Subcutaneous abdominal adipose tissue (tissue), 5 donors: ENCODE results near the gene CBX8.

ENCODE experiments used
- H3K27ac ChIP-seq: one replicate; pipeline ENCODE4 v1.7.0; 2013; ENCODE audit warnings: low read depth, mild to moderate bottlenecking, inconsistent platforms, low read length, moderate library complexity
- H3K27me3 ChIP-seq, 5 donors: one replicate each; pipeline ENCODE4 v1.7.0; 2013; ENCODE audit warnings: low read length in 5 of 5, inconsistent platforms in 1 of 5; ENCODE audit not compliant: control insufficient read depth in 5 of 5, insufficient read depth in 4 of 5
- H3K36me3 ChIP-seq, 5 donors: one replicate each; pipeline ENCODE4 v1.7.0; 2013; ENCODE audit warnings: low read length in 5 of 5; ENCODE audit not compliant: control insufficient read depth in 5 of 5, insufficient read depth in 5 of 5
- H3K4me1 ChIP-seq, 5 donors: one replicate each; pipeline ENCODE4 v1.7.0; 2013; ENCODE audit warnings: low read length in 5 of 5, mild to moderate bottlenecking in 3 of 5, moderate library complexity in 1 of 5; ENCODE audit not compliant: control insufficient read depth in 5 of 5, insufficient read depth in 5 of 5
- H3K4me3 ChIP-seq, 5 donors: one replicate each; pipeline ENCODE4 v1.7.0; 2013; ENCODE audit warnings: low read length in 5 of 5, low read depth in 1 of 5
- H3K9ac ChIP-seq, 5 donors: one replicate each; pipeline ENCODE4 v1.7.0; 2013; ENCODE audit warnings: low read length in 5 of 5, mild to moderate bottlenecking in 4 of 5, moderate library complexity in 3 of 5
- H3K9me3 ChIP-seq, 5 donors: one replicate each; pipeline ENCODE4 v1.7.0; 2013; ENCODE audit warnings: low read length in 5 of 5; ENCODE audit not compliant: control insufficient read depth in 5 of 5
- donor health status: healthy.
- donor health status: healthy.
- donor health status: healthy.
- donor health status: healthy.
- donor health status: healthy.

Gene CBX8

DNA sequence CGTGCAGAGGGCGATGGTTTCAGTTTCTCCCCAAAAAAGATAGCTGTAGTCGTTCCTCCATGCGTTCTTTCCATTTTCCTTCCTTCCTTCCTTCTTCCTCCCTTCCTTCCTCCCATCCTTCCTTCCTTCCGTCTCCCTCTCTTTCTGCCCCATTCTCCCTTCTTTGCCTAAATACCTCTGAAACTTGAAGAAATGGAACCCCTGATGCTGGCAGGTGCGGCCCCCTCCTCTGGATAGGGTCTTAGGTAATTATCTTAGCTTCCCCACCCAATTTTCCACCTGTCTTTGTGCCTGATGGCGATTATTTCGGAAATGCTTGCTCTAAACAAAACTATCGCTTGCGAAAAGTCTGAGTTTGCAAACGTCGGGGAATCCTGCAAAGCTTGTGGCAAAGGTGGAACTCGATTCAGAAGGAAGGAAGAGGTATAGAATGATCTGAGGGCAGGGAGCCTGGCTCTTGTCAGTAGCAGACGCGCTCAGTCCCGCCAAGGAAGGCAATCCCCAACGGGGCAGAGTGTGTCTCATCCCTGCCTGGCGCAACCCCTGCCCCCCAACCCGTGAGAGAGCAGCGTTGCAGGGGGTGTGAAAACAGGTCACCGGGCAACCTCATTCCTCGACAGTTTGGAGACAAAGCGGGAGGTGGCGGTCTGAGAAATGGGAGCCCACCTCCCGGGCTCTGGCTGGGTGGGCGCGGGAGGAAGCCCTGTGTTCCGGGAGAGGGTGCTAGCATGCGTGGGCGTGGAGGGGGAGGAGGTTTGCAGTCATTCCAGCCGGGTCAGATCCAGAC, 2.9 kb upstream of the CBX8 start:
- Histone ChIP-seq H3K36me3 (peaks cover 0 to 4% (median 0%) of the 10 kb centered on the region in 5 donors), H3K9me3 (no peaks in the 10 kb centered on the region), H3K4me1 (peaks cover 3 to 73% (median 63%) of the 10 kb centered on the region in 5 donors), H3K27ac (no peak overlapping the region), H3K4me3 (peak overlapping the region in 1 of 5 donors; percentile 37), H3K9ac (no peak overlapping the region), H3K27me3 (peaks cover 62 to 69% (median 67%) of the 10 kb centered on the region in 5 donors)

- Histone ChIP-seq H3K4me3 (no peak overlapping the region), H3K27me3 (peaks cover 56 to 64% (median 61%) of the 10 kb centered on the region in 5 donors)
Observed at GRCh38 chr17:79799174-79799537, 2.3 kb upstream of the CBX8 start.

GRCh38 chr17:79798299-79799173, 1.7 kb upstream of the CBX8 start:
- Histone ChIP-seq H3K4me1 (peaks cover 3 to 65% (median 57%) of the 10 kb centered on the region in 5 donors), H3K27me3 (peaks cover 50 to 61% (median 55%) of the 10 kb centered on the region in 5 donors)

More at GRCh38 chr17:79799174-79799537, 2.3 kb upstream of the CBX8 start:
- no peak overlapping the region for H3K9ac ChIP-seq
- H3K9me3 ChIP-seq = no peaks in the 10 kb centered on the region
- H3K27ac ChIP-seq = no peak overlapping the region
- peaks cover 3 to 67% (median 60%) of the 10 kb centered on the region in 5 donors for H3K4me1 ChIP-seq
- peaks cover 0 to 4% (median 0%) of the 10 kb centered on the region in 5 donors for H3K36me3 ChIP-seq

DNA sequence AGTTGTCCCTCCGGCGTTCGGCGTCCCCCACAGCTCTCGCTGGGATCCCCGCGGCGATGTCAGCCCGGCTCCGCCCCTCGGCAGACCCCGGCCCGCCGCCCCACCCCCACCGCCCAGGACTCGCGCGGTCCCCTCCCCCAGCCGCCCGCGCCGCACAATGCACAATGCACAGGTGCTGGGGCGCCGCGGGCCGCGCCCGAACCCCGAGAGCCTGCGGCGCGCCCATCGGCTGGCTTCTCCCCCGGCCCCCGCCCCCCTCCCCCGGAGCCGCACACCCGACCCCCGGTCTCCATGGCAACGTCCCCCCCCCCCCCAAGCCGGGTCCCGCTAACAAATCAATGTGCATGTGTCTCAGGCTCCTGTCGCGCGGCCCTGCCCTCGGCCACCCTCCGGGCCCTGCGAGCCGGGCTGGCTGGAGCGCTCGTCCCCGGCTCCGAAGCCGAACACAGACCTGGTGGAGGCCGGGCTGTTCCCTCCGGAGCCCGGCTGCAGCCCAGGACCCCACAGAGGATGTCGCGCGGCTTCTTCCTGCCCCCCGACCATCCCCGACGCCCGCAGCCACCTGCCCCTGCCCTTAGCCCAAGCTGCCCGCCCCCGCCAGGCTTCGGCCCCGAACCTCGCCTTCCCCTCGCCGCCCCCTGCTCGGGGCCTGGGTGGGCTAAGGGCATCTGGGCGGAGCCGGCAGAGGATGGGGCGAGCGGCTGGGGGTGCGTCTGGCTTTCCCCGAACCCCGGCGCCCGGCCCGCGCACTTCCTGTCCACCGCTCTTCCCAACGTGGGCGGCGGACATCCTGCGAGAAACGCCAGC, 818 bp upstream of the CBX8 start:
- H3K36me3 ChIP-seq = peaks cover 0 to 4% (median 0%) of the 10 kb centered on the region in 5 donors
- H3K4me3 ChIP-seq = peak overlapping the region in 4 of 5 donors; percentile 36 to 84 (median 57)
- H3K27ac ChIP-seq = no peak overlapping the region
- no peak overlapping the region for H3K9ac ChIP-seq
- no peaks in the 10 kb centered on the region for H3K9me3 ChIP-seq
- peaks cover 3 to 68% (median 61%) of the 10 kb centered on the region in 5 donors for H3K4me1 ChIP-seq
- H3K27me3 ChIP-seq = peaks cover 43 to 60% (median 53%) of the 10 kb centered on the region in 5 donors

More at GRCh38 chr17:79798299-79799173, 1.7 kb upstream of the CBX8 start:
- H3K4me3 ChIP-seq = peak overlapping the region in 3 of 5 donors; percentile 37 to 53 (median 39)
- H3K9ac ChIP-seq = no peak overlapping the region
- H3K27ac ChIP-seq = no peak overlapping the region
- H3K9me3 ChIP-seq = no peaks in the 10 kb centered on the region
- peaks cover 0 to 4% (median 0%) of the 10 kb centered on the region in 5 donors for H3K36me3 ChIP-seq

GRCh38 chr17:79796444-79796762, 474 bp downstream of the CBX8 start:
- H3K9me3 ChIP-seq = no peaks in the 10 kb centered on the region
- H3K4me1 ChIP-seq = peaks cover 3 to 65% (median 56%) of the 10 kb centered on the region in 5 donors
- H3K27me3 ChIP-seq = peaks cover 38 to 59% (median 50%) of the 10 kb centered on the region in 5 donors
- peaks cover 0 to 4% (median 0%) of the 10 kb centered on the region in 5 donors for H3K36me3 ChIP-seq
- H3K9ac ChIP-seq = peak overlapping the region in 3 of 5 donors; percentile 56 to 69 (median 64)
- no peak overlapping the region for H3K27ac ChIP-seq
- H3K4me3 ChIP-seq = peak overlapping the region; percentile 70 to 84 (median 78)

- no peaks in the 10 kb centered on the region for H3K9me3 ChIP-seq
- peak overlapping the region; percentile 70 to 84 (median 78) for H3K4me3 ChIP-seq
- peaks cover 3 to 62% (median 52%) of the 10 kb centered on the region in 5 donors for H3K4me1 ChIP-seq
- peaks cover 0 to 4% (median 0%) of the 10 kb centered on the region in 5 donors for H3K36me3 ChIP-seq
- no peak overlapping the region for H3K27ac ChIP-seq
- H3K27me3 ChIP-seq = peaks cover 38 to 59% (median 50%) of the 10 kb centered on the region in 5 donors
- peak overlapping the region in 1 of 5 donors; percentile 64 for H3K9ac ChIP-seq
Observed at GRCh38 chr17:79795795-79796443, 958 bp downstream of the CBX8 start.

DNA sequence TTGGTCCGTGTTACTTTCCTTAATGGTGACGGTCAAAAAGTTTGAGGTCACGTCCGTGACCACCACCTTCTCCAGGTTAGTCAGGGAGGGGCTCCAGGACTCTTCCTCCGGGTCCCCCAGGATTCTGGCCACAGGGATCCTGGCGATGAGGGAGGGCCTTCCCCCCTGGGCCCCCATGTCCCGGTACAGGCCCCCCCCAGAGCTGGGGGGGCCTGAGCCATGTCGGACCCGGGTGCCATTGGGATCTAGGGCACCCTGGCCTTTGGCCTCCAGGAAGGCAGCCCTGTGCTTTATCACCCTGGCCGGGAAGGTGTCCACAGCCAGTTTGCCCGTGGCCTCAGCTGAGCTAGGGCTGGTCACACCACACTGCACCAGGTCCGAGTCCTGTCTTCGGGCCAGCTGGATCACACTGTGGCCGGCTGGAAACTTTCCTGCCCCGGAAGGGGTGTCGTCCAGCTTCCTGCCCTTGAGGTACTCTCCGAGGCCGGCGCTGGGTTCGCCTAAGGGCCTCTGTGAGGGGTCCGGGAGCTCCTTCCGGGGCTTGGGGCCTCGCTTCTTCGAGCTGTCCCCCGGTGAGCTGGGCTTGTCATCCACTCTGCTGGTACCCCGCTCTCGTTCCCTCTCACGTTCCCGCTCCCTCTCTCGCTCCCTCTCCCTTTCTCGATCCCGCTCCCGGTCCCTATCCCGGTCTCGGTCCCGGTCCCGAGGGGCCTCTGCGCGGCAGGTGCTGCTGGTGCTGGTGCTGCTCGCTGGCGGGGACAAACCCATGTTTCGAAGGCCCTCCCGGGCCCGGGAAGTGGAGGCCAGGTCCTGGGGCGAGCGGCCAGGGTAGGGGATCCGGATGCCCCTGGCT, 2.0 kb downstream of the CBX8 start:
- Histone ChIP-seq H3K9me3 (no peaks in the 10 kb centered on the region), H3K4me3 (no peak overlapping the region), H3K9ac (no peak overlapping the region), H3K27me3 (peaks cover 37 to 59% (median 50%) of the 10 kb centered on the region in 5 donors), H3K27ac (no peak overlapping the region), H3K4me1 (peaks cover 3 to 62% (median 47%) of the 10 kb centered on the region in 5 donors), H3K36me3 (peaks cover 0 to 4% (median 0%) of the 10 kb centered on the region in 5 donors)

- peaks cover 39 to 59% (median 50%) of the 10 kb centered on the region in 5 donors for H3K27me3 ChIP-seq
- peaks cover 3 to 59% (median 42%) of the 10 kb centered on the region in 5 donors for H3K4me1 ChIP-seq
- H3K9ac ChIP-seq = no peak overlapping the region
- peaks cover 0 to 4% (median 0%) of the 10 kb centered on the region in 5 donors for H3K36me3 ChIP-seq
- H3K4me3 ChIP-seq = no peak overlapping the region
- no peaks in the 10 kb centered on the region for H3K9me3 ChIP-seq
- H3K27ac ChIP-seq = no peak overlapping the region
Observed at GRCh38 chr17:79793924-79794304, 3.0 kb downstream of the CBX8 start.
